ENCODE measurements around the gene ABHD17B.
A peak's percentile ranks its signal among the peaks of the same experiment; 100 is the strongest.

ABHD17B gene

GRCh38 chr9:71928376-71928775, 17.4 kb upstream of the ABHD17B start:
- H3K36me3 ChIP-seq (ENCODE audit: insufficient read depth, insufficient read length, low read length) = no peaks in the 10 kb centered on the region
- no peak overlapping the region for H3K9ac ChIP-seq (ENCODE audit: insufficient read length, low read depth)
- H3K9me3 ChIP-seq (ENCODE audit: insufficient read depth, low read length) = no peaks in the 10 kb centered on the region
- no peak overlapping the region for H3K4me3 ChIP-seq (ENCODE audit: insufficient read length, low read depth)
- DNase-seq (ENCODE audit: low read depth, low spot score) = no peak
- TF ChIP-seq YY1 (IDR thresholded peaks at IDR 0.05; ENCODE audit: insufficient read depth, insufficient read length) (no peak), ZNF274 (IDR thresholded peaks at IDR 0.05; ENCODE audit: low read depth, low read length) (no peak), SUZ12 (IDR thresholded peaks at IDR 0.05; ENCODE audit: extremely low read depth, insufficient read depth, insufficient read length) (no peak)
- H3K4me1 ChIP-seq (ENCODE audit: insufficient read depth, insufficient read length) = no peaks in the 10 kb centered on the region
- no peaks in the 10 kb centered on the region for H3K27me3 ChIP-seq (ENCODE audit: insufficient read depth, insufficient read length)

GRCh38 chr9:71925834-71926233, 14.8 kb upstream of the ABHD17B start:
- no peaks in the 10 kb centered on the region for H3K4me1 ChIP-seq (ENCODE audit: insufficient read depth, insufficient read length)
- TF ChIP-seq YY1 (IDR thresholded peaks at IDR 0.05; ENCODE audit: insufficient read depth, insufficient read length) (no peak), ZNF274 (IDR thresholded peaks at IDR 0.05; ENCODE audit: low read depth, low read length) (no peak), SUZ12 (IDR thresholded peaks at IDR 0.05; ENCODE audit: extremely low read depth, insufficient read depth, insufficient read length) (no peak)
- H3K9me3 ChIP-seq (ENCODE audit: insufficient read depth, low read length) = peaks cover under 1% of the 10 kb centered on the region; the same call in 1 of the 2 replicates
- no peak overlapping the region for H3K4me3 ChIP-seq (ENCODE audit: insufficient read length, low read depth)
- no peak overlapping the region for H3K9ac ChIP-seq (ENCODE audit: insufficient read length, low read depth)
- DNase-seq (ENCODE audit: low read depth, low spot score) = no peak
- no peaks in the 10 kb centered on the region for H3K27me3 ChIP-seq (ENCODE audit: insufficient read depth, insufficient read length)
- H3K36me3 ChIP-seq (ENCODE audit: insufficient read depth, insufficient read length, low read length) = peaks cover 5% of the 10 kb centered on the region

GRCh38 chr9:71924576-71924975, 13.6 kb upstream of the ABHD17B start:
- Histone ChIP-seq H3K36me3 (ENCODE audit: insufficient read depth, insufficient read length, low read length) (peaks cover 5% of the 10 kb centered on the region), H3K4me3 (ENCODE audit: insufficient read length, low read depth) (no peak overlapping the region), H3K4me1 (ENCODE audit: insufficient read depth, insufficient read length) (peaks cover 3% of the 10 kb centered on the region), H3K9ac (ENCODE audit: insufficient read length, low read depth) (no peak overlapping the region), H3K27me3 (ENCODE audit: insufficient read depth, insufficient read length) (no peaks in the 10 kb centered on the region), H3K9me3 (ENCODE audit: insufficient read depth, low read length) (peaks cover 11% of the 10 kb centered on the region; the same call in 1 of the 2 replicates)
- TF ChIP-seq SUZ12 (IDR thresholded peaks at IDR 0.05; ENCODE audit: extremely low read depth, insufficient read depth, insufficient read length) = no peak
- no peak for TF ChIP-seq YY1 (IDR thresholded peaks at IDR 0.05; ENCODE audit: insufficient read depth, insufficient read length)
- no peak for TF ChIP-seq ZNF274 (IDR thresholded peaks at IDR 0.05; ENCODE audit: low read depth, low read length)
- DNase-seq (ENCODE audit: low read depth, low spot score) = no peak

- TF ChIP-seq YY1 (IDR thresholded peaks at IDR 0.05; ENCODE audit: insufficient read depth, insufficient read length) (no peak), SUZ12 (IDR thresholded peaks at IDR 0.05; ENCODE audit: extremely low read depth, insufficient read depth, insufficient read length) (no peak), ZNF274 (IDR thresholded peaks at IDR 0.05; ENCODE audit: low read depth, low read length) (no peak)
- Histone ChIP-seq H3K4me1 (ENCODE audit: insufficient read depth, insufficient read length) (peaks cover 3% of the 10 kb centered on the region), H3K4me3 (ENCODE audit: insufficient read length, low read depth) (no peak overlapping the region), H3K9ac (ENCODE audit: insufficient read length, low read depth) (no peak overlapping the region), H3K36me3 (ENCODE audit: insufficient read depth, insufficient read length, low read length) (peaks cover 16% of the 10 kb centered on the region), H3K9me3 (ENCODE audit: insufficient read depth, low read length) (peaks cover 26% of the 10 kb centered on the region; the same call in 1 of the 2 replicates), H3K27me3 (ENCODE audit: insufficient read depth, insufficient read length) (no peaks in the 10 kb centered on the region)
- DNase-seq (ENCODE audit: low read depth, low spot score) = peak; percentile 63
Measured at GRCh38 chr9:71921190-71921814, 10.3 kb upstream of the ABHD17B start.

- H3K4me1 ChIP-seq (ENCODE audit: insufficient read depth, insufficient read length) = peaks cover 3% of the 10 kb centered on the region
- H3K9ac ChIP-seq (ENCODE audit: insufficient read length, low read depth) = no peak overlapping the region
- no peak overlapping the region for H3K4me3 ChIP-seq (ENCODE audit: insufficient read length, low read depth)
- no peaks in the 10 kb centered on the region for H3K27me3 ChIP-seq (ENCODE audit: insufficient read depth, insufficient read length)
- peaks cover 26% of the 10 kb centered on the region; the same call in 1 of the 2 replicates for H3K9me3 ChIP-seq (ENCODE audit: insufficient read depth, low read length)
- peaks cover 16% of the 10 kb centered on the region for H3K36me3 ChIP-seq (ENCODE audit: insufficient read depth, insufficient read length, low read length)
- TF ChIP-seq YY1 (IDR thresholded peaks at IDR 0.05; ENCODE audit: insufficient read depth, insufficient read length) (no peak), ZNF274 (IDR thresholded peaks at IDR 0.05; ENCODE audit: low read depth, low read length) (no peak), SUZ12 (IDR thresholded peaks at IDR 0.05; ENCODE audit: extremely low read depth, insufficient read depth, insufficient read length) (no peak)
- no peak for DNase-seq (ENCODE audit: low read depth, low spot score)
Measured at GRCh38 chr9:71920456-71921189, 9.6 kb upstream of the ABHD17B start.

- Histone ChIP-seq H3K27me3 (ENCODE audit: insufficient read depth, insufficient read length) (no peaks in the 10 kb centered on the region), H3K9me3 (ENCODE audit: insufficient read depth, low read length) (peaks cover 26% of the 10 kb centered on the region; the same call in 1 of the 2 replicates), H3K4me3 (ENCODE audit: insufficient read length, low read depth) (no peak overlapping the region), H3K9ac (ENCODE audit: insufficient read length, low read depth) (no peak overlapping the region), H3K36me3 (ENCODE audit: insufficient read depth, insufficient read length, low read length) (peaks cover 16% of the 10 kb centered on the region), H3K4me1 (ENCODE audit: insufficient read depth, insufficient read length) (peaks cover 3% of the 10 kb centered on the region)
- no peak for DNase-seq (ENCODE audit: low read depth, low spot score)
- TF ChIP-seq YY1 (IDR thresholded peaks at IDR 0.05; ENCODE audit: insufficient read depth, insufficient read length) = no peak
- no peak for TF ChIP-seq ZNF274 (IDR thresholded peaks at IDR 0.05; ENCODE audit: low read depth, low read length)
- TF ChIP-seq SUZ12 (IDR thresholded peaks at IDR 0.05; ENCODE audit: extremely low read depth, insufficient read depth, insufficient read length) = no peak
Measured at GRCh38 chr9:71918419-71918818, 7.4 kb upstream of the ABHD17B start.

- no peaks in the 10 kb centered on the region for H3K27me3 ChIP-seq (ENCODE audit: insufficient read depth, insufficient read length)
- no peak overlapping the region for H3K9ac ChIP-seq (ENCODE audit: insufficient read length, low read depth)
- no peak for DNase-seq (ENCODE audit: low read depth, low spot score)
- peaks cover 3% of the 10 kb centered on the region for H3K4me1 ChIP-seq (ENCODE audit: insufficient read depth, insufficient read length)
- no peak for TF ChIP-seq ZNF274 (IDR thresholded peaks at IDR 0.05; ENCODE audit: low read depth, low read length)
- no peak for TF ChIP-seq SUZ12 (IDR thresholded peaks at IDR 0.05; ENCODE audit: extremely low read depth, insufficient read depth, insufficient read length)
- TF ChIP-seq YY1 (IDR thresholded peaks at IDR 0.05; ENCODE audit: insufficient read depth, insufficient read length) = no peak
- peaks cover 11% of the 10 kb centered on the region for H3K36me3 ChIP-seq (ENCODE audit: insufficient read depth, insufficient read length, low read length)
- no peak overlapping the region for H3K4me3 ChIP-seq (ENCODE audit: insufficient read length, low read depth)
- peaks cover 26% of the 10 kb centered on the region; the same call in 1 of the 2 replicates for H3K9me3 ChIP-seq (ENCODE audit: insufficient read depth, low read length)
Measured at GRCh38 chr9:71916834-71917534, 6.0 kb upstream of the ABHD17B start.
